Measurements from ENCODE around the gene TMEM80. TPM values are rescaled to one million over a fixed set of nuclear protein-coding genes. Genes with fewer than 3 reads are reported as not detected.
"Not testable (repeated sequence)": the region's sequence is repeated elsewhere in the genome, so short reads cannot be mapped to it uniquely, and the experiment has no call there.

Gene TMEM80
- total RNA-seq (7.4 and 10.6 TPM in 2 replicates), polyA plus RNA-seq (8.0 and 15.3 TPM in 2 replicates), polyA minus RNA-seq (ENCODE audit: low replicate concordance) (3.4 and 7.5 TPM in 2 replicates)
- 10.9 and 20.6 TPM in 2 replicates for polyA plus RNA-seq (2012)

- no peak for TF ChIP-seq EZH2 (IDR thresholded peaks at IDR 0.05; ENCODE audit: low read length, missing control alignments)
- no peak for TF ChIP-seq CTCF (conservative IDR thresholded peaks at IDR 0.05 in 1 of 2, IDR thresholded peaks at IDR 0.05 in 1 of 2; ENCODE audit: low read depth in 1 of 2, low read length in 2 of 2)
- H3K79me2 ChIP-seq (ENCODE audit: control insufficient read depth, insufficient read depth, low read length) = peaks cover 33% of the 10 kb centered on the region
Measured at GRCh38 chr11:695538-696248, at the start of gene TMEM80. TSS of gene TMEM80 (plus strand) at chr11:695816. CDS start at chr11:695828, 12 bp downstream.

GRCh38 chr11:646214-646613 lies 49.4 kb upstream of the TMEM80 start:
- H3K27me3 ChIP-seq (ENCODE audit: control insufficient read depth, insufficient read depth, low read length) = no peaks in the 10 kb centered on the region
- peaks cover 9% of the 10 kb centered on the region for H3K36me3 ChIP-seq (ENCODE audit: control insufficient read depth, insufficient read depth, low read length)
- H3K4me1 ChIP-seq (ENCODE audit: control insufficient read depth, extremely low read depth, insufficient read depth, low read length) = no peaks in the 10 kb centered on the region
- H3K4me3 ChIP-seq (replicated peaks in 1 of 4; ENCODE audit: control extremely low read depth in 1 of 4, insufficient read depth in 1 of 4, low read depth in 3 of 4, low read length in 4 of 4) = no peak overlapping the region
- DNase-seq (ENCODE audit: low read depth in 2 of 2) = no peak
- TF ChIP-seq CTCF (conservative IDR thresholded peaks at IDR 0.05 in 1 of 2, IDR thresholded peaks at IDR 0.05 in 1 of 2; ENCODE audit: low read depth in 1 of 2, low read length in 2 of 2) = no peak
- no peak for TF ChIP-seq EZH2 (IDR thresholded peaks at IDR 0.05; ENCODE audit: low read length, missing control alignments)
- H3K79me2 ChIP-seq (ENCODE audit: control insufficient read depth, insufficient read depth, low read length) = no peaks in the 10 kb centered on the region
- H4K20me1 ChIP-seq (ENCODE audit: control insufficient read depth, extremely low read depth, insufficient read depth, low read length) = no peaks in the 10 kb centered on the region
- H3K4me2 ChIP-seq (ENCODE audit: extremely low read depth, insufficient read depth, low read length) = no peak overlapping the region
- H3K27ac ChIP-seq (ENCODE audit: insufficient read depth, low read length) = no peak overlapping the region
- no peak overlapping the region for H2AFZ ChIP-seq (ENCODE audit: low read length)
- no peaks in the 10 kb centered on the region for H3K9me3 ChIP-seq (ENCODE audit: control insufficient read depth, insufficient read depth, low read depth, low read length)
- no peak overlapping the region for H3K9ac ChIP-seq (ENCODE audit: insufficient read depth, low read length)

More at GRCh38 chr11:695538-696248, at the start of gene TMEM80:
- H3K9me3 ChIP-seq (ENCODE audit: control insufficient read depth, insufficient read depth, low read depth, low read length) = no peaks in the 10 kb centered on the region
- peak within 1 kb of the TSS; percentile 59 to 82 (median 68) for H3K4me3 ChIP-seq (replicated peaks in 1 of 4; ENCODE audit: control extremely low read depth in 1 of 4, insufficient read depth in 1 of 4, low read depth in 3 of 4, low read length in 4 of 4)
- no peaks in the 10 kb centered on the region for H4K20me1 ChIP-seq (ENCODE audit: control insufficient read depth, extremely low read depth, insufficient read depth, low read length)
- peak within 1 kb of the TSS; percentile 99 for H3K9ac ChIP-seq (ENCODE audit: insufficient read depth, low read length)
- peak within 1 kb of the TSS; percentile 57 for H3K4me2 ChIP-seq (ENCODE audit: extremely low read depth, insufficient read depth, low read length)
- H3K4me1 ChIP-seq (ENCODE audit: control insufficient read depth, extremely low read depth, insufficient read depth, low read length) = peaks cover 17% of the 10 kb centered on the region
- DNase-seq (ENCODE audit: low read depth in 2 of 2) = peak; percentile 93 to 98
- H3K27ac ChIP-seq (ENCODE audit: insufficient read depth, low read length) = peak within 1 kb of the TSS; percentile 97
- H3K36me3 ChIP-seq (ENCODE audit: control insufficient read depth, insufficient read depth, low read length) = peaks cover 5% of the 10 kb centered on the region
- H2AFZ ChIP-seq (ENCODE audit: low read length) = peak within 1 kb of the TSS; percentile 79
- H3K27me3 ChIP-seq (ENCODE audit: control insufficient read depth, insufficient read depth, low read length) = no peaks in the 10 kb centered on the region

GRCh38 chr11:647672-648158 lies 47.9 kb upstream of the TMEM80 start:
- not testable (repeated sequence) for H3K4me3 ChIP-seq (replicated peaks in 1 of 4; ENCODE audit: control extremely low read depth in 1 of 4, insufficient read depth in 1 of 4, low read depth in 3 of 4, low read length in 4 of 4); H3K27me3 ChIP-seq (ENCODE audit: control insufficient read depth, insufficient read depth, low read length); H3K79me2 ChIP-seq (ENCODE audit: control insufficient read depth, insufficient read depth, low read length); DNase-seq (ENCODE audit: low read depth in 2 of 2); H3K4me2 ChIP-seq (ENCODE audit: extremely low read depth, insufficient read depth, low read length); H3K9ac ChIP-seq (ENCODE audit: insufficient read depth, low read length); H3K36me3 ChIP-seq (ENCODE audit: control insufficient read depth, insufficient read depth, low read length); H4K20me1 ChIP-seq (ENCODE audit: control insufficient read depth, extremely low read depth, insufficient read depth, low read length); H3K4me1 ChIP-seq (ENCODE audit: control insufficient read depth, extremely low read depth, insufficient read depth, low read length); H3K9me3 ChIP-seq (ENCODE audit: control insufficient read depth, insufficient read depth, low read depth, low read length); H3K27ac ChIP-seq (ENCODE audit: insufficient read depth, low read length); H2AFZ ChIP-seq (ENCODE audit: low read length)

Data from fibroblast of lung (primary cell).